H1 (cell line): ENCODE data around the gene TTC8. TPM values are rescaled to one million over a fixed set of nuclear protein-coding genes. Genes with fewer than 3 reads are reported as not detected.
"Not testable (repeated sequence)": the region's sequence is repeated elsewhere in the genome, so short reads cannot be mapped to it uniquely, and the experiment has no call there.

Source experiments
- CTCF ChIA-PET: fragments of 300-600 bp; sonication (Branson Sonifier 250); formaldehyde crosslinking; loops from one replicate; lab custom pipeline; 2021; ENCODE audit not compliant: partially characterized antibody; lab: Charles Lee
- POLR2A ChIA-PET: fragments of 300-600 bp; sonication (Branson Sonifier 250); formaldehyde crosslinking; loops from one replicate; lab custom pipeline; 2021; ENCODE audit warnings: inconsistent platforms; ENCODE audit not compliant: partially characterized antibody; lab: Charles Lee
- DNase-seq, 2 experiments: peaks; one replicate each; pipeline versions ENCODE4 v3.0.0 to v3.0.0-alpha.2; 2010 to 2022; ENCODE audit warnings: low spot score in 2 of 2, low read depth in 1 of 2, mixed read lengths in 1 of 2
- FAIRE-seq: peaks from 2 replicates; lab custom pipeline; 2011; peaks lifted over from hg19 to GRCh38; lab: Jason Lieb, UNC
- H2AFZ ChIP-seq: 2 replicates; pipeline ENCODE4 v1.8.1; 2012; ENCODE audit warnings: low read length, inconsistent platforms
- H2AK5ac ChIP-seq: 2 replicates; pipeline ENCODE4 v1.6.1; 2013; ENCODE audit warnings: low read depth, low read length
- H2BK120ac ChIP-seq: replicated peaks from 2 replicates; pipeline ENCODE3; 2013; ENCODE audit warnings: low read depth, low read length, inconsistent platforms
- H2BK12ac ChIP-seq: 2 replicates; pipeline ENCODE4 v1.6.1; 2013; ENCODE audit warnings: low read depth, low read length
- H2BK15ac ChIP-seq: 2 replicates; pipeline ENCODE4 v1.6.1; 2013; ENCODE audit warnings: low read length
- H2BK20ac ChIP-seq: 2 replicates; pipeline ENCODE4 v1.6.1; 2013; ENCODE audit warnings: low read length
- H2BK5ac ChIP-seq: 2 replicates; pipeline ENCODE4 v1.6.1; 2013; ENCODE audit warnings: low read depth, low read length
- H3K14ac ChIP-seq: 2 replicates; pipeline ENCODE4 v1.6.1; 2013; ENCODE audit warnings: inconsistent platforms; ENCODE audit not compliant: insufficient read length
- H3K18ac ChIP-seq: 2 replicates; pipeline ENCODE4 v1.6.1; 2013; ENCODE audit warnings: low read length; ENCODE audit errors: extremely low read depth
- H3K23ac ChIP-seq: 2 replicates; pipeline ENCODE4 v1.6.1; 2013; ENCODE audit warnings: inconsistent platforms; ENCODE audit not compliant: insufficient read length
- H3K23me2 ChIP-seq: 2 replicates; pipeline ENCODE4 v1.6.1; 2013; ENCODE audit warnings: low read depth, low read length
- H3K27ac ChIP-seq: 2 replicates; pipeline ENCODE4 v1.6.1; 2011; ENCODE audit warnings: low read depth, low read length, inconsistent platforms
- H3K27me3 ChIP-seq, 4 experiments: replicated peaks in 1 of 4; 1 replicate in 1 of 4; 2 replicates in 3 of 4; pipeline versions ENCODE4 v1.6.1 to v1.8.1; 2011 to 2013; ENCODE audit warnings: low read length in 3 of 4, mild to moderate bottlenecking in 3 of 4, inconsistent platforms in 2 of 4, mixed read lengths in 2 of 4, moderate library complexity in 1 of 4; ENCODE audit not compliant: control insufficient read depth in 3 of 4, insufficient read depth in 3 of 4; ENCODE audit errors: extremely low read depth in 1 of 4
- H3K36me3 ChIP-seq, 4 experiments: 2 replicates each; pipeline versions ENCODE4 v1.6.1 to v1.8.1; 2011 to 2013; ENCODE audit warnings: mild to moderate bottlenecking in 4 of 4, low read length in 3 of 4, moderate library complexity in 2 of 4, control low read depth in 1 of 4, inconsistent platforms in 1 of 4; ENCODE audit not compliant: insufficient read depth in 4 of 4, control insufficient read depth in 2 of 4
- H3K4ac ChIP-seq: replicated peaks from 2 replicates; pipeline ENCODE3; 2013; ENCODE audit warnings: low read length, low read depth, mixed read lengths, inconsistent platforms; ENCODE audit not compliant: insufficient read length
- H3K4me1 ChIP-seq, 4 experiments: replicated peaks in 1 of 4; 1 replicate in 1 of 4; 2 replicates in 3 of 4; pipeline versions ENCODE4 v1.6.1 to v1.8.1; 2011 to 2013; ENCODE audit warnings: low read length in 3 of 4, inconsistent platforms in 2 of 4, mixed read lengths in 1 of 4; ENCODE audit not compliant: insufficient read depth in 4 of 4, control insufficient read depth in 3 of 4
- H3K4me2 ChIP-seq, 2 experiments: 2 replicates each; pipeline versions ENCODE4 v1.6.1 to v1.8.1; 2011 to 2013; ENCODE audit warnings: low read depth in 2 of 2, low read length in 2 of 2, control low read depth in 1 of 2, inconsistent platforms in 1 of 2, mild to moderate bottlenecking in 1 of 2; ENCODE audit not compliant: insufficient read depth in 1 of 2
- H3K4me3 ChIP-seq, 4 experiments: fragments of 200-600, 300-600 bp in 1 of 4; sonication (generic), shearing (Covaris generic), sonication (Bioruptor Twin) in 1 of 4; 2 replicates each; pipeline versions ENCODE4 v1.5.1 to v1.8.1; 2011 to 2016; ENCODE audit warnings: low read length in 4 of 4, low read depth in 3 of 4, control low read depth in 2 of 4, inconsistent platforms in 2 of 4, mild to moderate bottlenecking in 2 of 4, mixed read lengths in 1 of 4, moderate library complexity in 1 of 4; ENCODE audit not compliant: insufficient read depth in 2 of 4; ENCODE audit errors: extremely low read depth in 1 of 4
- H3K56ac ChIP-seq: replicated peaks from 2 replicates; pipeline ENCODE3; 2013; ENCODE audit warnings: low read depth, mild to moderate bottlenecking, mixed read lengths, low read length, inconsistent platforms; ENCODE audit not compliant: insufficient read length
- H3K79me1 ChIP-seq: 2 replicates; pipeline ENCODE4 v1.6.1; 2013; ENCODE audit warnings: low read depth, low read length, control low read depth
- H3K79me2 ChIP-seq, 2 experiments: 2 replicates each; pipeline versions ENCODE4 v1.6.1 to v1.8.1; 2012 to 2013; ENCODE audit warnings: low read length in 2 of 2, mild to moderate bottlenecking in 2 of 2, inconsistent platforms in 1 of 2; ENCODE audit not compliant: insufficient read depth in 2 of 2, control insufficient read depth in 1 of 2
- H3K9ac ChIP-seq, 4 experiments: replicated peaks in 1 of 4; 1 replicate in 1 of 4; 2 replicates in 3 of 4; pipeline versions ENCODE4 v1.6.1 to v1.8.1; 2011 to 2013; ENCODE audit warnings: low read depth in 3 of 4, low read length in 3 of 4, control low read depth in 2 of 4, mild to moderate bottlenecking in 2 of 4, moderate library complexity in 2 of 4, inconsistent platforms in 1 of 4; ENCODE audit errors: extremely low read depth in 1 of 4
- H3K9me3 ChIP-seq, 2 experiments: 2 replicates each; pipeline versions ENCODE4 v1.6.1 to v1.8.1; 2012 to 2013; ENCODE audit warnings: mild to moderate bottlenecking in 2 of 2, moderate library complexity in 2 of 2, control low read depth in 1 of 2, inconsistent platforms in 1 of 2, low read depth in 1 of 2, low read length in 1 of 2, mixed read lengths in 1 of 2; ENCODE audit not compliant: insufficient read depth in 2 of 2
- H4K20me1 ChIP-seq, 2 experiments: replicated peaks in 1 of 2; 2 replicates each; pipeline versions ENCODE3 to v1.8.1; 2011 to 2013; ENCODE audit warnings: inconsistent platforms in 2 of 2, low read length in 2 of 2, mild to moderate bottlenecking in 1 of 2; ENCODE audit not compliant: insufficient read depth in 2 of 2, control insufficient read depth in 1 of 2
- H4K5ac ChIP-seq: 2 replicates; pipeline ENCODE4 v1.6.1; 2013; ENCODE audit warnings: low read length, low read depth, mixed read lengths, inconsistent platforms; ENCODE audit not compliant: insufficient read length
- H4K8ac ChIP-seq: 2 replicates; pipeline ENCODE4 v1.8.0; 2013; ENCODE audit warnings: mild to moderate bottlenecking, moderate library complexity, low read length, inconsistent platforms; ENCODE audit not compliant: insufficient read depth; ENCODE audit errors: extremely low read depth
- H4K91ac ChIP-seq: replicated peaks from 2 replicates; pipeline ENCODE3; 2013; ENCODE audit warnings: low read length, mixed read lengths, inconsistent platforms; ENCODE audit not compliant: insufficient read length
- WGBS, 2 experiments: shearing (Covaris generic) in 1 of 2; methylation state at CpG; one replicate each; pipeline versions ENCODE4 v1.1.6 to v1.1.7; 2013 to 2015; ENCODE audit warnings: low lambda C conversion rate in 2 of 2, mixed read lengths in 2 of 2, inconsistent platforms in 1 of 2, low coverage in 1 of 2, missing lambda C conversion rate in 1 of 2; ENCODE audit not compliant: insufficient replicate concordance in 2 of 2, insufficient coverage in 1 of 2, insufficient read length in 1 of 2; ENCODE audit errors: extremely low coverage in 1 of 2, missing lambda C conversion rate in 1 of 2; 5-methylcytosine and 5-hydroxymethylcytosine counted together
- polyA plus RNA-seq, 7 experiments: library from polyadenylated mRNA; depleted of rRNA in 3 of 7; stranded (reverse) in 5 of 7; unstranded in 2 of 7; fragments of >200 nt in 5 of 7; fragments of 200-250 nt in 2 of 7; gene quantifications; 1 replicate in 5 of 7; 2 replicates in 1 of 7; 4 replicates in 1 of 7; pipeline versions ENCODE4 v1.2.1 to v1.2.3, GENCODE V29; 2011 to 2013; ENCODE audit warnings: missing spikeins in 2 of 7, mixed read lengths in 2 of 7
- total RNA-seq: library from RNA; stranded (reverse); fragmentation: NEBNext Ultra II Directional; extraction: Animal tissue kit (Norgen Biotek cat#: 25700); gene quantifications from 2 replicates; pipeline ENCODE4 v1.2.1, GENCODE V29; 2021

Gene TTC8
- total and polyA plus RNA-seq, 2 of the 8 experiments (the other 6 are each of a cell fraction or from before 2014, with no cell fraction given): 13.1 to 13.5 TPM

- H4K8ac ChIP-seq, H3K79me2 ChIP-seq, H3K14ac ChIP-seq, H3K4ac ChIP-seq, H2BK20ac ChIP-seq, H3K9ac ChIP-seq, H3K4me3 ChIP-seq, H4K5ac ChIP-seq, H2BK15ac ChIP-seq, H3K23me2 ChIP-seq, H3K18ac ChIP-seq, H3K27ac ChIP-seq, H4K91ac ChIP-seq, H2BK5ac ChIP-seq, H2AFZ ChIP-seq, H3K36me3 ChIP-seq, FAIRE-seq, H3K23ac ChIP-seq, H4K20me1 ChIP-seq, H3K4me2 ChIP-seq, POLR2A ChIA-PET, H3K27me3 ChIP-seq, H3K56ac ChIP-seq, DNase-seq, H2BK120ac ChIP-seq, H3K79me1 ChIP-seq, H3K9me3 ChIP-seq, H2BK12ac ChIP-seq, H2AK5ac ChIP-seq, H3K4me1 ChIP-seq: not testable (repeated sequence)
- CTCF ChIA-PET: interaction anchor here (0.8 kb wide), 1 partner anchor 152 kb away, joined by 3 read pairs; no protein-coding TSS in a partner anchor
- WGBS, 2 experiments: 86% methylated on average over 3 of the region's 3 CpGs; no CpG with 5 or more reads in 1 of the 2 experiments
Measured at GRCh38 chr14:88819674-88820073, 4.8 kb upstream of the TTC8 start.
